Lower leg skin (tissue), 4 donors: ENCODE data around the gene KCND1. TPM values are rescaled to one million over a fixed set of nuclear protein-coding genes. Genes with fewer than 3 reads are reported as not detected.

ENCODE experiments used
- total RNA-seq, 4 donors: library from RNA; depleted of rRNA; stranded (reverse); fragments of >200 nt; gene quantifications; one replicate each; pipeline ENCODE4 v1.1.0, GENCODE V29; 2016

KCND1 gene
- total RNA-seq, 4 donors from 2014 or later = 0.08 to 0.72 (median 0.33) TPM

Other genes with a start within 250 kb of the KCND1 start
- gene GLOD5, start 210.1 kb downstream of the KCND1 start, total RNA-seq = not detected
- gene GATA1, start 185.3 kb downstream of the KCND1 start, total RNA-seq = not detected
- 10 to 100 TPM; 55.3 to 90.2 (median 67.9) TPM for gene HDAC6, start 169.8 kb downstream of the KCND1 start, total RNA-seq
- not detected for gene ERAS, start 145.3 kb downstream of the KCND1 start, total RNA-seq
- 10 to 100 TPM in 2 of 4 donors, 1 to 10 TPM in 2; 2.9 to 16.7 (median 8.5) TPM for gene PCSK1N, start 136.2 kb downstream of the KCND1 start, total RNA-seq
- 10 to 100 TPM; 37.1 to 46.2 (median 42.2) TPM for gene TIMM17B, start 74.1 kb downstream of the KCND1 start, total RNA-seq
- gene PQBP1, start 73.9 kb downstream of the KCND1 start, total RNA-seq = 10 to 100 TPM; 68.0 to 88.6 (median 73.6) TPM
- 10 to 100 TPM; 14.0 to 27.9 (median 25.4) TPM for gene SLC35A2, start 60.2 kb downstream of the KCND1 start, total RNA-seq
- gene PIM2, start 52.8 kb downstream of the KCND1 start, total RNA-seq = 10 to 100 TPM in 1 of 4 donors, 1 to 10 TPM in 3; 5.2 to 10.3 (median 8.3) TPM
- 10 to 100 TPM; 47.2 to 66.8 (median 53.6) TPM for gene OTUD5, start 14.2 kb downstream of the KCND1 start, total RNA-seq
- 10 to 100 TPM; 30.0 to 43.7 (median 32.4) TPM for gene GRIPAP1, start 30.4 kb upstream of the KCND1 start, total RNA-seq
- gene TFE3, start 71.5 kb upstream of the KCND1 start, total RNA-seq = 10 to 100 TPM; 37.1 to 55.9 (median 53.6) TPM
- 10 to 100 TPM; 33.7 to 51.9 (median 36.0) TPM for gene CCDC120, start 87.2 kb upstream of the KCND1 start, total RNA-seq
- gene PRAF2, start 102.2 kb upstream of the KCND1 start, total RNA-seq = 10 to 100 TPM in 1 of 4 donors, 1 to 10 TPM in 3; 6.2 to 11.2 (median 7.7) TPM
- gene WDR45, start 108.0 kb upstream of the KCND1 start, total RNA-seq = 100 to 1,000 TPM in 1 of 4 donors, 10 to 100 TPM in 3; 84.4 to 102 (median 87.8) TPM
- gene GPKOW, start 151.9 kb upstream of the KCND1 start, total RNA-seq = 10 to 100 TPM; 36.2 to 43.6 (median 36.3) TPM
- 10 to 100 TPM in 2 of 4 donors, 1 to 10 TPM in 2; 6.8 to 16.5 (median 10.3) TPM for gene MAGIX, start 190.9 kb upstream of the KCND1 start, total RNA-seq
- gene PLP2, start 200.1 kb upstream of the KCND1 start, total RNA-seq = 100 to 1,000 TPM; 126 to 132 (median 130) TPM
- gene PRICKLE3, start 214.5 kb upstream of the KCND1 start, total RNA-seq = 10 to 100 TPM; 18.8 to 58.9 (median 33.4) TPM
- 1 to 10 TPM in 2 of 4 donors, under 1 TPM in 2; 0.88 to 4.8 (median 1.7) TPM for gene SYP, start 228.3 kb upstream of the KCND1 start, total RNA-seq